GM21423 (cell line): Measurements from ENCODE around the gene ZFR2.
"Not testable (repeated sequence)": the region's sequence is repeated elsewhere in the genome, so short reads cannot be mapped to it uniquely, and the experiment has no call there.

Source experiments
- ATAC-seq: cut with Tn5 transposase; IDR thresholded peaks from one replicate; pipeline ENCODE4 v1.9.1; 2021; ENCODE audit warnings: mild to moderate bottlenecking, moderate library complexity; ENCODE audit not compliant: unreplicated experiment

ZFR2 gene

DNA sequence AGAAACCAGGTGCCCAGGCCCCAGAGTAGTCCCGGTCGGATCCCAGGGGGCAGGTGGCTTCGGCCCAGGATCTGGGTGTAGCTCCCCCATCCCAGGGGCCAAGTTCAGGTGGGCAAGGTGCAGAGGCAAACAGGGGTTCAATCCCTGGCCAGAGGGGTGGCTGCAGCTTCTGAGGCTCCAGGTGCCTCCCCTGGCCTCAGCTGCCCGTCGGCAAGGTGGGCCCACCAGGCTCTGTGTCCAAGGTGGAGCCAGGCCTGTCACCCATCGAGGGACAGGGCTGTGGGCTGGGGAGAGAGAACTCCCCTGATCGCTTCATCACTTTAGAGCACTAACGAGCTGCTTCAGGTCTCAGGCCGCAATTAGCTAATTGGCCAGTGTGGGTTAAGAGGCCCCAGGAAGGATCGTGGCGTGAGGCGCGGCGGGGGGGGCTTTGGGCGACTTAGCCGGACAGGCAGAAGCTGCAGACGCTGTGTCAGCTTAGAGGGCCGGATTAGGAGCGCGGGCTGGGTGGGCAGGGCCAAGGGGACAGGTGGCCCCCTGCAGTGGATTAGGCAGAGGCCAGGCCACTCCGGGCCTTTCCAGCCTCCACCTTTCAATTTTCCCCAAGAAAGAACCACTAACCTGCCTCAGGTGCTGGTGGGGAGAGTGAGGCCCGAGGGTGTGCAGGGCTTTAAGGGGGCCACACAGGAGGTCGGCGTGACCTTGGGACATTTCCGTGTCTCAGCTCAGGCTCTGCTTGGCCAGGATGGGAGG is 94.0 kb downstream of the ZFR2 start:
- no peak for ATAC-seq

DNA sequence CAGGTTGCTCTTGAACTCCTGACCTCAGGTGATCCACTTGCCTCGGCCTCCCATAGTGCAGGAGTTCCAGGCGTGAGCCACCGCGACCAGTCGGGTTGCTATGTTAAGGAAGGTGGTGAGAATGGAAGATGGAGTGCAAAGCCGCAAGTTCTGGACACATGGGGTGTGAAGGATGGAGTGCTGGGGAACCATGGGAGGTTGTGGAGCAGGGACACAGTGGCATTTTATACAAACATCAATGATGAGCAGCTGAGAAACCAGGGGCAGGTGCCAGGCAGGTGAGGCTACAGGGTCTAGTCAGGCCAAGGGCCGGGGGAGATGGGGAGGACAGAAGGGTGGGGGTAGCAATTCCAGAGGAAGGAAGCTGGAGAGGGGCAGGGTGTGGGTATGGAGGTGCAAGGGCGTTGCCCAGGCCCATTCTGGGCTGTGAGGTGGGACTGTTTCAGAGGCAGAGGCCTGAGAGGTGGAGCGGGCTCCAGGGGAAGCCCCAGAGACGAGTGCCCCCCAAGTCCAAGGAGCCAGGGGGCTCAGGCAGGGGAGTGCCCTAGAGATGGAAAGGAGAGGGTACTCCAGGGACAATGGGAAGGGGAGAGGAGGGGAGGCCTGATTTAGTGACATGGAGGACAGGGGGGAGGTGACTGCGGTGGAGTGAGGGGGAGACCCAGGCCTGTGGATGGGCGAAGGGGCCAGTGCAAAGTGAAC is 94.9 kb downstream of the ZFR2 start:
- ATAC-seq = no peak

DNA sequence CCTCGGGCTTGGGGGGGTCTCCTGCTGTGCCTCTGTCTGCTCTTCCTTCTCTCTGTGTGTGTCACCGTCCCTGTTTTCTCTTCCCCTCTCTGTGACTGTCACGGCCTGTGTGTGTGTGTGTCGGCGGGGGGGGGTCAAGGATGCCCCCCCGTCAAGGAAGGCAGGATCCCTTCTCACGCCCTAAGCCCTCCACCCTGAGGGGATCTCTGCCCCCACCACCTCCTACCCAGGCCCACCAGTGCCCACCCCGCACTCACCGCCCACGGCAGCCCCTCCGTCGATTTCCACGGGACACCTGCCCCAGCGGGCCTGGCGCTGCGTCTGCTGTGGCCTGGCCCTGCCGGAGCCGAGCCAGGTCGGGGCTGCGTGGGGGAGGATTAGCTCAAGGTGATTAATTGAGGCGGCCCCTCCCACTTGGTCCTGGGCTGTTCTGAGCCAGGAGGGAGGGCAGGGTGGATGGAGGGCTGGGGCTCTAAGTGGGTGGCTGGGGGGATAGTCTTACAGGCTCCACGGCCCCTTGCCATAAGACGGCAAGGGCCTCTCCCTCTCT is 96.9 kb downstream of the ZFR2 start, which contains the start of gene RAX2:
TSS of gene RAX2 (minus strand) at position 323 of the 550 bp plus-strand sequence. CDS start 486 bp downstream, outside the sequence.
- no peak for ATAC-seq

DNA sequence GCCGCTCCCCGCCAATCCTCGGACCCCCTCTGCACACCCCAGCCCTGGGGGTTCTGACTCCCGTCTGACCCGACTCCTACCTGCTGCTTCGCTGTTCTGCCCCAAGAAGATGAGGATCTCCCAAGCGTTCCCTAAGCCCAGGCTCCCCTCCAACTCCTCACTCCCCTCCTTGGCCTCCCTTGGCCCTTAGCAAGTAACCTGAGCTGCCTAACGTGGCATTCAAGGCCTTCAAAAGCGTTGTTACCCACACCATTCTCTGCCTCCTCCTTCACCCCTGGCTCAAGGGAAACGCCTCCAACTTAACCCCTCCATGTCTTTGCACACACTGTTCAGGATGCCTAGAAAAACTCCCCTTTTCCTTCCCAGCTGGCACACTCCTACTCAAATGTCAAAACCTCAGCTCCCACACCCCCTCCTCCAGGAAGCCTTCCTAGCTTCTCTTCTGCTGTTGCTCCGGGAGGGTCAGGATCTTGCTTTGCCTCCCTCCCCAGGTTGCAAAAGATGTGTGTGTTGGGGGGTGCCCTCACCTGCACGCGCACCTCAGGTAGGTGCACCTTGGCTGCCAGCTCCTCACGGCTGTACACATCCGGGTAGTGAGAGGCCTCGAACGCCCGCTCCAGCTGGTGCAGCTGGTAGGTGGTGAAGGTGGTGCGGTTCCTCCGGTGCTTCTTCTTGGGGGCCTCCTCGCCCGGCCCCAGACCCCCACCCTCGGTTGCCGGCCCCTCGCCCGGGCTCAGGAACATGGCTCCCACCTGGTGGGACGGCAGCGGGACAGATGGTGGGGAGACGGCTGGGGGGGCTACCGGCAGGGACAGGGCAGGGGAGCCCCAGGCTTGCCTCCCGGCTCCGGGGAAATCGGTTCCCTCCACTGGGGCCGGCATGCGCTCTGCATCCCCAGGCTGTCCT is 97.6 kb downstream of the ZFR2 start:
- ATAC-seq = no peak

DNA sequence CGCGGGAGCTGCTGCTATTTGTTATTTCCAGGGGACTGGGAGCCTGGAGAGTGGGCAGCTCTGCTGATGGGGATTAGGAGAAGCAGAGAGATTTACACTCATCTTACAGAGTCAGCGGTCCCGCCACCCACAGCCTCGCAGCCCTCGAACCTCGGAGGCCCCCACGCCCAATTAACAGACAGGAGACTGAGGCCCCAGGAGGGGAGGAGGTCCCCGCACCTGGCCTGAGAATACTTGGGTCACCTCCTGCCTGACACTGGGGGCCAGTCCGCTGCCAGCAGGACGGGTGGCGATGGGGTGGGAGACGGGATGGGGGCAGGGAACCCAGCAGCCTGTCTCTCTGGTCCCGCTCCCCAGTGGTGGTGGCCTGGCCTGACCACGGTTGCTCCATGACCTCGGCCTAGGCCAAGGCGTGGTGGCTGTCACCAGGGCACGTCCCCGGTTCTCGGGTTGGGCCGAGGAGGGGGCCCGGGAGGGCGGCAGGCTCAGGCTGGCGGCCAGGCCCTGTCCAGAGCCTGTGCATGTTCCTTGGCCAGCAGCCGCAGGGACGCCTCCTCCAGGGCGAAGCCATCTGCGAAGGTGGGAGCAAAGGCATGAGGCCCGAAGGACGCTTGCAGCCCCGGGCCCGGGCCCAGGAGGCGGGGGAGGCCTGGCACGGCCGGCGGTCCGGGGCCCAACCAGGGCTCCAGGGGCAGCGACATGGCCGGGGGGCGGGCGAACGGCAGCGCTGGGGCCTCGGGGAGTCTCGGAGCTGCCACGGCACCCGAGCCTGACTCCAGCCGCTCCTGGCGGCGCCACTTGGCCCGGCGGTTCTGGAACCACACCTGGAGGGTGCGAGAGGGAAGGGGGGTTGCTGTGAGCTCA is 98.5 kb downstream of the ZFR2 start:
- no peak for ATAC-seq

DNA sequence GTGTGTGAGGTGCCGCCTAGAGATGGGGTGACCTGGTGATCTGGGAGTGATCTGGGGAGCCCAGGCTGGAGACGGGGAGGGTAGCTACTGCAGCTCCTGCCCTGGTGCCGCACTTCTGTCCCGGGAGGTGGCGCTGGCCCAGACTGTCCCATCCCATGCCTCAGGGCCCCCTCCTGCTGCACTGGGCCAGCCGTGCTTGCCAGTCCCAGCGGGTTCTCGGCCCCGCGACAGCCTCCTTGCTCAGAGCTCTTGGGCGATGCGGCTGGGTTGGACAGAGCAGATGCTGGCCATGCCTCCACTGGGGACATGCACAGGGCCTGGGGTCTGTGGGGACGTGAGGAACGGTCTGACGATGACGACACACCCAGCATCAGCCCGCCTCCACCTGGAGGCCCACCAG is 99.3 kb downstream of the ZFR2 start:
- ATAC-seq = no peak

DNA sequence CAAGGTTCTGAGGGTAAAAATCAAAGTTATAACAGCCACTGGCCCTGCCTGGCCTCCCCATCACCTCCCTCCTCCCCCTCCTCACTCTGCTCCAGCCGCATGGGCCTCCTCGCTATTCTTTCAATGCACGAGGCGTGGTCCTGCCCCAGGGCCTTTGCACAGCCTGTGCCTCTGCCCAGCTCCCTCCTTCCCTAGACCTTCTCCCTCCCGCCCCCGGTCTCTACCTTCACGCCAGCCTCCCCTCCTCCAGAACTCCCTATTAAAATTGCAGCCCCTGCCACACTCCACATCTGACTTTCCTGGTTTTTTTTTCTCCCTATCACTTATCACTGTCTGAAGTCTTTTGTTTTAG is 100.1 kb downstream of the ZFR2 start:
- ATAC-seq = no peak

DNA sequence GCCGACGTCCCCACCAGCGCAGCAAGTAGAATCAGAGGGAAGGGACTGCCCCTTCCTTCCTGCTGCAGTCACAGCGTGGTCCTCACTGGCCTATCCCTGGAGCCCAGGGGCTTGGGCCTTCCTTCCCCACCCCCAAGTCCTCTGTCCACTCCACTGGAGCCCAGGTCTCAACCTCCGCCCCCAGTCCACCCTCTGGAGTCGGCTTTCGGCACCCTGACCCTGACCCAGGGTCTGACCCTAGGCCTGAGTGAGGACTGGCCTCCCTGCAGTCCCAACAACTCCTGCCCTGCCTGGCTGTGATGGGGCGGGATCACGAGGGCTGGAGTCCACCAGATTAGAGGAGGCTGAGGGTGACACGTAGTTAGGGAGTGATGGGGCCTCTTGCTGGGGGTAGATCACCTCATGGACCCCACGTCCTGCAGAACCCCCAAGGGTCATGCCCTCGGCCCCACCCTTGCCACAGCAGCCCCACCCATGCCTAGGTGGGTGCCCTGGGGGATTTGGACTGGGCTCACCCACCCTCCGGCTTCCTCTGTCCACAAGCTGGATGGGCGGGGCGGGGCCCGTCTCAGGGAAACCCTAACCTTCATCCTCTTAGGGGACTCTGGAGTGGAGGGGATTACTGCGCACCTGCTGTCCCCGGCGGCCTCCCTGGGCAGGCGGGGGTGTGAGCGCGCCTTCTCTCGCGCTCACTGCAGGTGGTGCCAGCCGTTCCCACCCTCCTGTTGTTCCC is 100.7 kb downstream of the ZFR2 start:
- ATAC-seq = no peak

DNA sequence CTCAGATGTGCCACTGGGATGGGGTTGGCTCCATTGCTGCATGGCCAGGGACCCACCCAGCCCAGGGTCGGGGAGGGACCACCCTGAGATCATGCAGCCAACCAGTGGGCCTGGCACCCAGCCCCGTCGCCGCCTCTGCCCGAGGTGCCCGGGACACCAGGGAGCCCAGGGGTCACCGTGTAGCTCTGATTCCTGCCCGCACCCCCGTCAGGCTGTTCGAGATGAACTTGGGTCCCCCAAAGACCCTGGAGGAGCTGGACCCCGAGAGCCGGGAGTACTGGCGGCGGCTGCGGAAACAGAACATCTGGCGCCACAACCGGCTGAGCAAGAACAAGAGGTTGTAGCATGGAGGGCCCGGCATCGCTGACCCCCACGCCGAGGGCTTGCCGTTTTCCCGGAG is 101.8 kb downstream of the ZFR2 start:
- no peak for ATAC-seq

DNA sequence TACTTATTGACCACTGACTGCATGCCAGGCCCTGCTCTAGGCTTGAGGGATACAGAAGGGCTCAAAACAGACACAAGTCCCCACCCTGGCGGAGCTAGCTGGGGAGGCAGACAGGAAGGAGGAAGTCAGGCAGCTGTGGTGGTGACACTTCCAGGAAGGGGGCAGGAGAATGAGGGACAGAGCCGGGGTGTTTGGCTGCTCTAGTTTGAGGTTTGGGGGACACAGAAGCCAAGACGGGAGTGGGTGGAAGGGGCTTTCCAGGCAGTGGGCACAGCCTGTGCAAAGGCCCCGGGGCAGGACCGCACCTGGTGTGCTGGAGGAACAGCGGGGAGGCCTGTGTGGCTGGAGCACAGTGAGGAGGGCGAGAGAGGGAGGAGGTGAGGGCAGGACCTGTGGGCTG is 102.3 kb downstream of the ZFR2 start:
- no peak for ATAC-seq

DNA sequence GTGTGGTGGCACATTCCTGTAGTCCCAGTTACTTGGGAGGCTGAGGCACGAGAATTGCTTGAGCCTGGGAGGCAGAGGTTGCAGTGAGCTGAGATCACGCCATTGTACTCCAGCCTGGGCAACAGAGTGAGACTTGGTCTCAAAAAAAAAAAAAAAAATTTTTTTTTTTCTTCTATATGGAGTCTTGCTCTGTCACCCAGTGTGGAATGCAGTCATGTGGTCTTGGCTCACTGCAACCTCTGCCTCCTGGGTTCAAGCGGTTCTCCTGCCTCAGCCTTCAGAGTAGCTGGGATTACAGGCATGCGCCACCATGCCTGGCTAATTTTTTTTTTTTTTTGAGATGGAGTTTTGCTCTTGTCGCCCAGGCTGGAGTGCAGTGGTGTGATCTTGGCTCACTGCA is 103.1 kb downstream of the ZFR2 start:
- ATAC-seq = not testable (repeated sequence)

DNA sequence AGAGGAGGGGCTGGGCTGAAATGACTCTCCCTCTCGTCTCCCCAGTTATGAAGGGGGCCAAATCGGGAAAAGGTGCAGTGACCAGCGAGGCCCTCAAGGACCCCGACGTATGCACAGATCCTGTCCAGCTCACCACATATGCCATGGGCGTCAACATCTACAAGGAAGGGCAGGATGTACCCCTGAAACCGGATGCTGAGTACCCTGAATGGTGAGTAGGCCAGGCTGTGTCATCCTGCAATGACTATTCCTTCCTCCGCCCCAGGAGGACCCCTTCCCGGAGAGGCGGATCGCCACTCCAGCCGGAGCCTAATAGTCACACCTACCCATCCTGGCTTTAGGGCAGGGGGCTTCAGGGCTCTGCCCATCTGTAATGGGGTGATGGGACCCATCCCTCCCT is 103.7 kb downstream of the ZFR2 start:
- ATAC-seq = no peak

DNA sequence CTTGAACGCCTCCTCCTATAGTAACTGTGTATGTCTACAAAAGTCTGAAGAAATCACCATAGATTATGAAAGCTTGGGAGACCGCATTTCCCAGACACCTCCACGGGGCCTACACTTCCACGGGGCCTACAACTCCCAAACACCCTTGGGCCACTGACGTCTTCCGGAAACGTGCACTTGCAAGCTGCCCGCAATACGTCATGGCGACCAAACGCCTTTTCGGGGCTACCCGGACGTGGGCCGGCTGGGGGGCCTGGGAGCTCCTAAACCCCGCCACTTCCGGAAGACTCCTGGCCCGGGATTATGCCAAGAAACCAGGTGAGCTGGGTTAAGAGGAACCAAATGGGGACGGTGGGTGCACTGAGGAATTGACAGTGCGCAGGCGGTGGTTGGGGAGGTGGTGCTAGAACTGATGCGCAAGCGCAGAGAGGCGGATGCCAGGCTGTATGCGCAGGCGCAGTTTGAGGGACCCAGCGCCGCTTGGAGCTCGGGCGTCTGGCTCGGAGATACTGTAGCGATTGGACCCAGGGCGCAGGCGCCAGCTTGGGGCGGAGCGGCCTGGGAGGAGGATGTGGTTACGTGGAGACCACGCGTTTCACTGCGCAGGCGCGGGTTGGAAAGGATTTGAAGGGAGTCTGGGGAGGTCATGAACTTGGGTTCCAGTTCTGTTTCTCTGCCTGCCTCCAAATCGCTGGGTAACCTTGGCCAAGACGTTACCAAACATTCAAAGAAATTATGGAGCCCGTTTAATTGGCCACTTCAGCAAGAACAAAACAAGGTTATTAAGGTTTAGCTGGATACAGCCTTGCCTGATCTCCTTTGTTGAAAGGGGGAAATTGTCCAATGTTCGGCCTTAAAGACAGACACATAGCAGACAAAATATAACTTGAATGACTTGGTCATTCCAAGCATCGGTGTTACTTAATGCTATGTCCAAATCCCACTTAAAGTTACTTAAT is 106.1 kb downstream of the ZFR2 start, which contains the start of gene MRPL54:
TSS of gene MRPL54 (plus strand) at position 182 of the 959 bp plus-strand sequence. CDS start at position 201, 19 bp downstream.
- ATAC-seq = peak; percentile 67

DNA sequence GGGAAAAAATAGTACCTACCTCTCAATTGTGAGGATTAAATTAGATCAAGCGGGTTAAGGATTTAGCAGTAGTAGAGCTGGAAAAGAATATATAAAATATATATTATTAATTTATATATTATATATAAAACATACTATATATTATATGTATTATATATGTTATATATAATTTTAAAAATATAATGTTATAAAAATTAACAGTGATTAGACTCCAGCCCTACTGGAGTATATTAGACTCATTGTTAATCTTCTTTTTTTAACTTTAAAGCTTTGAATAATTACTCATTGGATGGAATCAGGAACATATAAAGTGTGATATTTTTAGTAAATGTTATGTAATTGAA is 106.7 kb downstream of the ZFR2 start:
- no peak for ATAC-seq

DNA sequence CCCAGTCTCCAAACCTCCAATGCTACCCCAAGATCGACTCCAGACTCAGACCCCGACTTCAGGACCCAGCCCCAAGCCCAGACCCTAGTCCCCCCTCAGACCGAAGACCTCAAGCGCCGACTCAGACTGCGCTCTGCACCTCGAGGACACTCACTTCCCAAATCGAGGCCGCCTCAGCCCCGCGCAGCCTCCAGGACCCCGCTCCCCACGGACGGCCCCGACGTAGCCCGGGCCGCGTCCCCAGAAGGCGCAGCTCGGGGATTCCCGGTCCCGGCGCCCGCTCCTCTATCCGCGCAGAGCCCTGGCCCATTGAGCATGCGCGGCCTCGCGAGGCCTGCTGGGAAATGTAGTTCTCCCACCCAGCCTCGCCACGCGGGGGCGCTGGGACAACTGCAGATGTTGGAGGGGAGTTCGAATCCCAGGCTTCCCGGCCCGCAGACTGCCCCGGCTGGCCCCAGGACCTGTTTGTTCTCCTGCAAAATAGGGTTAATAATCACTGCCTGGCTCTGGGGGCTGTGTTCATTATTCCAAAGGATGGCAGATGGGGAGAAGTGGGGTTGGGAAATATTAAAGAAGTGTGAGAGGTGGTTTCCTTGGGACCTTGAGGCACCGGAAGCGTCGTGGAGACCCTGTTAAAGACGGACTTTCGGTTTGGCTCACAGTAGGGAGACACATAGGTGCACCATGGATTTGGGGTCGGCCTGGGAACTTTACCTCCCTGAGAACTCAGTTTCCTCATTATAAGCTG is 107.3 kb downstream of the ZFR2 start, which contains the start of gene APBA3:
TSS of gene APBA3 (minus strand) at position 311 of the 748 bp plus-strand sequence. CDS start 1,428 bp downstream, outside the sequence.
- ATAC-seq = peak; percentile 51

DNA sequence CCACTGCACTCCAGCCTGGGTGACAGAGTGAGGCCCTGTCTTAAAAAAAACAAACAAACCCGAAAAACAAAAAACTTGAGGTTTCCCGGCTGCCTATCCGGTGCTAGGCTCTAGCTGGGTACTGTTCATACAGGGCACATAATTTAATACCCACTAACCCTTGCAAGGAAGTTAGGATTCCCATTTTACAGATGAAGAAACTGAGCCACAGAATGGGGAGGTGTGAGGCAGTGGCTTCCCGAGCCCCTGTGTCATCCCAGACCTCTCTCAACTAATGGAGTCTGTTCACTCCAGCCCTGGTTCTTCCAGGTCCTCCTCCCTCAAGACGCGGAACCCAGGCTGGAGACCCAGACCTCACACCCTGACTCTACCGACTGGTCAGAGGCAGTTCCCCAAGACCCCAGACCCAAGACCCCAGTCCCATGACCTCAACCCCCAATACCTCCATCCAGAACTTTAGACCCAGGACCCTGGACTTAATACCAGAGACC is 107.9 kb downstream of the ZFR2 start:
- no peak for ATAC-seq

DNA sequence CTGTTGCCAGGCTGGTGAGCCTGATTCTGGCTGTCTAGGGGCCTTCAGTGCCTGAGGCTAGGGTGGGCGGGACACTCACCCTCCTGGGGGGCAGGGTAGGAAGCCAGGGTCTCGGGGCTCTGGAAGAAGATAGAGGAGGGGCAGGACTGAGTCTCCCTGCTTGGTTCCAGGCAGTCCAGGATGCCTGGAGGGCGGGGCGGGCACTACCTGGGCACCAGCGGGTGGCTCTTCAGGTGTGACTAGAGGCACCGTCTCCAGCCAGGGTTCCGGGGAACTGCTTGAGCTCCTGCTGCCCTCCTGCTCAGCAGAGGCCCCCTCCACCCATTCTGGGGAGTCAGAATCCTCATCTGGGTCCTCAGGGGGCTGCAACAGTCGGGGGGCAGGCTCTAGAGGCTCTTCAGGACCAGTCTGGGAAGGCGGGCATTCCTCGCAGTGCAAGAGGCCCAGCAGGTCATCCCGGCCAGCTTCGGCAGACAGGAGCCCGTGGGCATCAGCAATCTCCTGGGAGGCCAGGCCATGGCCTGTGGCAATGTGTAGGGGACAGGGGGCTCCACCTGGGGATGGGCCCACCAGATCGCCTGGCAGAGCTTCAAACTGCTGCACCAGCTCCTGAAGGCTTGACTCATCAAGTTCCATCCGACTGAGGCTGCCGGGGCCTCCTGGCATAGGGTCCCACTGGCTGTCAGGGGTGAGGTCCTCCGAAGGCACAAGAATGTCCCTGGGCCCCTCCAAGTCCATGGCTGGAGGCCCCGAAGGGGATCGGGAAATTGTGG is 109.2 kb downstream of the ZFR2 start:
- ATAC-seq = no peak
